ENCODE results near the gene GALNT15.

The GALNT15 gene

GRCh38 chr3:16188071-16188470 lies 13.6 kb downstream of the GALNT15 start:
- DNase-seq, result no peak

- no peak for DNase-seq
These were observed 14.7 kb downstream of the GALNT15 start for GRCh38 chr3:16189201-16189600.

GRCh38 chr3:16190704-16191103 lies 16.2 kb downstream of the GALNT15 start:
- DNase-seq, result no peak

GRCh38 chr3:16191591-16191990 lies 17.1 kb downstream of the GALNT15 start:
- DNase-seq, result no peak

- DNase-seq, result no peak
These were observed 17.8 kb downstream of the GALNT15 start for GRCh38 chr3:16192176-16192811.

GRCh38 chr3:16198427-16198826 lies 23.9 kb downstream of the GALNT15 start:
- no peak for DNase-seq

- no peak for DNase-seq
These were observed 25.3 kb downstream of the GALNT15 start for GRCh38 chr3:16199769-16200168.

GRCh38 chr3:16200411-16200810 lies 25.9 kb downstream of the GALNT15 start:
- DNase-seq, result no peak

- DNase-seq, result no peak
These were observed 28.6 kb downstream of the GALNT15 start for GRCh38 chr3:16203031-16203430.

GRCh38 chr3:16203671-16204629 lies 29.5 kb downstream of the GALNT15 start:
- DNase-seq, result no peak

- DNase-seq, result no peak
These were observed 30.3 kb downstream of the GALNT15 start for GRCh38 chr3:16204751-16205150.

- DNase-seq, result no peak
These were observed 30.8 kb downstream of the GALNT15 start for GRCh38 chr3:16205156-16205870.

GRCh38 chr3:16207031-16207430 lies 32.6 kb downstream of the GALNT15 start:
- no peak for DNase-seq

- DNase-seq, result no peak
These were observed 36.9 kb downstream of the GALNT15 start for GRCh38 chr3:16211176-16211904.

- DNase-seq, result no peak
These were observed 39.9 kb downstream of the GALNT15 start for GRCh38 chr3:16214366-16214765.

- DNase-seq, result no peak
These were observed 42.0 kb downstream of the GALNT15 start for GRCh38 chr3:16216373-16216935.

GRCh38 chr3:16219777-16220176 lies 45.3 kb downstream of the GALNT15 start:
- DNase-seq, result no peak

- no peak for DNase-seq
These were observed 47.5 kb downstream of the GALNT15 start for GRCh38 chr3:16221990-16222389.

- DNase-seq, result no peak
These were observed 48.1 kb downstream of the GALNT15 start for GRCh38 chr3:16222547-16222946.

- no peak for DNase-seq
These were observed 49.8 kb downstream of the GALNT15 start for GRCh38 chr3:16224325-16224724.

GRCh38 chr3:16227566-16227965 lies 53.1 kb downstream of the GALNT15 start:
- no peak for DNase-seq

- no peak for DNase-seq
These were observed 55.2 kb downstream of the GALNT15 start for GRCh38 chr3:16229681-16230080.

- DNase-seq, result no peak
These were observed 57.5 kb downstream of the GALNT15 start for GRCh38 chr3:16231983-16232382.

Data from kidney glomerular epithelial cell (primary cell).